Panc1 (cell line): ENCODE measurements around the gene ISM1.

ENCODE experiments used
- TF ChIP-seq, protein P1 (sequence below): fragments of 450-650 bp; IDR thresholded peaks from 2 replicates; pipeline ENCODE4 v1.5.1; 2017; ENCODE audit warnings: mild to moderate bottlenecking
- TF ChIP-seq, protein P2 (sequence below), 2 experiments: IDR thresholded peaks; 2 replicates each; pipeline ENCODE4 v1.6.1; 2011 to 2012; ENCODE audit warnings: low read depth in 2 of 2, control low read depth in 1 of 2, low read length in 1 of 2, mild to moderate bottlenecking in 1 of 2, moderate library complexity in 1 of 2; ENCODE audit not compliant: insufficient read depth in 1 of 2

- TF ChIP-seq, protein P1, sequence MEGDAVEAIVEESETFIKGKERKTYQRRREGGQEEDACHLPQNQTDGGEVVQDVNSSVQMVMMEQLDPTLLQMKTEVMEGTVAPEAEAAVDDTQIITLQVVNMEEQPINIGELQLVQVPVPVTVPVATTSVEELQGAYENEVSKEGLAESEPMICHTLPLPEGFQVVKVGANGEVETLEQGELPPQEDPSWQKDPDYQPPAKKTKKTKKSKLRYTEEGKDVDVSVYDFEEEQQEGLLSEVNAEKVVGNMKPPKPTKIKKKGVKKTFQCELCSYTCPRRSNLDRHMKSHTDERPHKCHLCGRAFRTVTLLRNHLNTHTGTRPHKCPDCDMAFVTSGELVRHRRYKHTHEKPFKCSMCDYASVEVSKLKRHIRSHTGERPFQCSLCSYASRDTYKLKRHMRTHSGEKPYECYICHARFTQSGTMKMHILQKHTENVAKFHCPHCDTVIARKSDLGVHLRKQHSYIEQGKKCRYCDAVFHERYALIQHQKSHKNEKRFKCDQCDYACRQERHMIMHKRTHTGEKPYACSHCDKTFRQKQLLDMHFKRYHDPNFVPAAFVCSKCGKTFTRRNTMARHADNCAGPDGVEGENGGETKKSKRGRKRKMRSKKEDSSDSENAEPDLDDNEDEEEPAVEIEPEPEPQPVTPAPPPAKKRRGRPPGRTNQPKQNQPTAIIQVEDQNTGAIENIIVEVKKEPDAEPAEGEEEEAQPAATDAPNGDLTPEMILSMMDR = no peak
- TF ChIP-seq, protein P2, sequence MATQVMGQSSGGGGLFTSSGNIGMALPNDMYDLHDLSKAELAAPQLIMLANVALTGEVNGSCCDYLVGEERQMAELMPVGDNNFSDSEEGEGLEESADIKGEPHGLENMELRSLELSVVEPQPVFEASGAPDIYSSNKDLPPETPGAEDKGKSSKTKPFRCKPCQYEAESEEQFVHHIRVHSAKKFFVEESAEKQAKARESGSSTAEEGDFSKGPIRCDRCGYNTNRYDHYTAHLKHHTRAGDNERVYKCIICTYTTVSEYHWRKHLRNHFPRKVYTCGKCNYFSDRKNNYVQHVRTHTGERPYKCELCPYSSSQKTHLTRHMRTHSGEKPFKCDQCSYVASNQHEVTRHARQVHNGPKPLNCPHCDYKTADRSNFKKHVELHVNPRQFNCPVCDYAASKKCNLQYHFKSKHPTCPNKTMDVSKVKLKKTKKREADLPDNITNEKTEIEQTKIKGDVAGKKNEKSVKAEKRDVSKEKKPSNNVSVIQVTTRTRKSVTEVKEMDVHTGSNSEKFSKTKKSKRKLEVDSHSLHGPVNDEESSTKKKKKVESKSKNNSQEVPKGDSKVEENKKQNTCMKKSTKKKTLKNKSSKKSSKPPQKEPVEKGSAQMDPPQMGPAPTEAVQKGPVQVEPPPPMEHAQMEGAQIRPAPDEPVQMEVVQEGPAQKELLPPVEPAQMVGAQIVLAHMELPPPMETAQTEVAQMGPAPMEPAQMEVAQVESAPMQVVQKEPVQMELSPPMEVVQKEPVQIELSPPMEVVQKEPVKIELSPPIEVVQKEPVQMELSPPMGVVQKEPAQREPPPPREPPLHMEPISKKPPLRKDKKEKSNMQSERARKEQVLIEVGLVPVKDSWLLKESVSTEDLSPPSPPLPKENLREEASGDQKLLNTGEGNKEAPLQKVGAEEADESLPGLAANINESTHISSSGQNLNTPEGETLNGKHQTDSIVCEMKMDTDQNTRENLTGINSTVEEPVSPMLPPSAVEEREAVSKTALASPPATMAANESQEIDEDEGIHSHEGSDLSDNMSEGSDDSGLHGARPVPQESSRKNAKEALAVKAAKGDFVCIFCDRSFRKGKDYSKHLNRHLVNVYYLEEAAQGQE (IDR thresholded peaks at IDR 0.05; ENCODE audit: insufficient read depth in 1 of 2, low read depth in 2 of 2, low read length in 1 of 2) = no peak
These were observed 51.2 kb downstream of the ISM1 start for GRCh38 chr20:13271977-13272975.
